Measurements from ENCODE around the gene GNAO1.

GNAO1 gene

DNA sequence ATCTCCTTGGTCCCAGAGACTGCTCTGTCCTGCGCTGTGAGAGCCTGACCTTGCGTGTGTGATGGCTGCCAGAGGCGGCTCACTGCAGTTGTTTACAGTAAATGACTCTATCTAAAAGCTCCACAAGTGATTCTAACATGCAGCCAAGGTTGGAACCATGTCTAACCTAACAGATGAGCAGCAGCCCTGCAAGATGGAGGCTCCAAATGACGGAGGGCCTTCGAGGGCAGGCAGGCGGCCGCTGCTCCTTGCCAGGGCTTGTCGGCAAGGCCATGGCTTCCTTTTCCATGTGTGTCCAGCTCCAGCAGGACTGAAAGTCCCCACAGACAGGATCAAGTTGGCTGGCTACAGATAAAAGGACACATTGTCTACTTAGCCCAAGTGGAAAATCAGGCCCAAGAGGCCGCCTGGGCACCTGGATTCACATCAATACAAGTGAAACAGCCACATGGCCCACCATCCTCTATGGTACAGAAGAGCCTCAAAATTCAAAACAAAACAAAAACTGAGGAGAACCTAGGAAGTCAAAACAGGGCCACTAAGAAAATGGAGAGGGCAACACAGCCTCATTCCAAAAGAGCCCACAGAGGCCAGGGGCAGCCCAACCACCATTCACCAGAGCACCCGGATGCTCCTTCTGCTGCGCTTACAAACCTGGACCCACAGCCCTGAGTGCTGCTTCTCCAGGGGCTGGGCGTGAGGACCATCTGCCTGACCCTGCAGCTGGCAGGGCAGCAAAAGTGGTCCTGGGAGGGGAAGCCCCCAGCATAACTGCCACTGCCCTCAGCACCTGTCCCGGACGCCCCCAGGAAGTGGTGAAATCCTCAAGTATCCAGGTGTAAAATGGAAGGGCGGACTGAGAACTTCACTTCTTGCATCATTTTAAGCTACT is 169.1 kb downstream of the GNAO1 start:
- peaks cover 30% of the 10 kb centered on the region for H3K4me1 Mint-ChIP-seq (ENCODE audit: low read depth)
- H3K27ac Mint-ChIP-seq = peak overlapping the region; percentile 81
- H3K9me3 Mint-ChIP-seq (ENCODE audit: low read depth) = no peaks in the 10 kb centered on the region
- no peak overlapping the region for H3K4me3 Mint-ChIP-seq
- no peaks in the 10 kb centered on the region for H3K27me3 Mint-ChIP-seq
- H3K36me3 Mint-ChIP-seq = peaks cover 3% of the 10 kb centered on the region

GRCh38 chr16:56362057-56362655 is 170.9 kb downstream of the GNAO1 start:
- Mint-ChIP-seq H3K27ac (peak overlapping the region; percentile 70), H3K4me1 (ENCODE audit: low read depth) (peaks cover 15% of the 10 kb centered on the region), H3K9me3 (ENCODE audit: low read depth) (no peaks in the 10 kb centered on the region), H3K4me3 (no peak overlapping the region), H3K36me3 (peaks cover 3% of the 10 kb centered on the region), H3K27me3 (no peaks in the 10 kb centered on the region)

- H3K4me3 Mint-ChIP-seq = no peak overlapping the region
- H3K36me3 Mint-ChIP-seq = peaks cover 5% of the 10 kb centered on the region
- peak overlapping the region; percentile 70 for H3K27ac Mint-ChIP-seq
- H3K9me3 Mint-ChIP-seq (ENCODE audit: low read depth) = no peaks in the 10 kb centered on the region
- H3K4me1 Mint-ChIP-seq (ENCODE audit: low read depth) = peaks cover 10% of the 10 kb centered on the region
- no peaks in the 10 kb centered on the region for H3K27me3 Mint-ChIP-seq
These were observed 171.4 kb downstream of the GNAO1 start for GRCh38 chr16:56362706-56363105.

DNA sequence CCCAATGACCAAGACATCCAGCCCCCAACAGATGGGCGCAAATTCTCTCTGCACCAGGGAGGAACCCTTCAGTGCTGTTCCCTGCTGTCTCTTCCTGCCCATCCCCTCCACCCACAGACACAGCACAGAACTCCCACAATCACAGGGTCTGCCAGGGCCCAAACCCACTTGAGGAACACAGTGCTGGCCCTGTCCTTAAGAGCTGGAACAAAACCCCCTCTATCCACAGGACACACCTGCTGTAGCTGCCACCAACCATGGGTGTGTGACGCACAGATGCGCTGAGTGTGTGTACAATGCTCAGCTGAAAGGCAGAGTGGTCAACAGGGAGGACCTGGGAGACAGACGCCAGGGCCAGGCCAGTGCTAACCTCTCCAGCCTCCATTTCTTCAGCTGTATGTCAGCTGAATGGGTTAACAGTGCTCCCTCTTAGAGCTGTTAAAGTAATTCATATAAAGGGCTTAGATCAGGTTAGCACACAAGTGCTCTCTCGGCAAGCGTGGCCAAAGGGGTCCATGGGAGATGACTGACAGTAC is 172.0 kb downstream of the GNAO1 start:
- H3K4me3 Mint-ChIP-seq = no peak overlapping the region
- no peak overlapping the region for H3K27ac Mint-ChIP-seq
- H3K27me3 Mint-ChIP-seq = no peaks in the 10 kb centered on the region
- H3K36me3 Mint-ChIP-seq = peaks cover 5% of the 10 kb centered on the region
- no peaks in the 10 kb centered on the region for H3K9me3 Mint-ChIP-seq (ENCODE audit: low read depth)
- peaks cover 10% of the 10 kb centered on the region for H3K4me1 Mint-ChIP-seq (ENCODE audit: low read depth)

DNA sequence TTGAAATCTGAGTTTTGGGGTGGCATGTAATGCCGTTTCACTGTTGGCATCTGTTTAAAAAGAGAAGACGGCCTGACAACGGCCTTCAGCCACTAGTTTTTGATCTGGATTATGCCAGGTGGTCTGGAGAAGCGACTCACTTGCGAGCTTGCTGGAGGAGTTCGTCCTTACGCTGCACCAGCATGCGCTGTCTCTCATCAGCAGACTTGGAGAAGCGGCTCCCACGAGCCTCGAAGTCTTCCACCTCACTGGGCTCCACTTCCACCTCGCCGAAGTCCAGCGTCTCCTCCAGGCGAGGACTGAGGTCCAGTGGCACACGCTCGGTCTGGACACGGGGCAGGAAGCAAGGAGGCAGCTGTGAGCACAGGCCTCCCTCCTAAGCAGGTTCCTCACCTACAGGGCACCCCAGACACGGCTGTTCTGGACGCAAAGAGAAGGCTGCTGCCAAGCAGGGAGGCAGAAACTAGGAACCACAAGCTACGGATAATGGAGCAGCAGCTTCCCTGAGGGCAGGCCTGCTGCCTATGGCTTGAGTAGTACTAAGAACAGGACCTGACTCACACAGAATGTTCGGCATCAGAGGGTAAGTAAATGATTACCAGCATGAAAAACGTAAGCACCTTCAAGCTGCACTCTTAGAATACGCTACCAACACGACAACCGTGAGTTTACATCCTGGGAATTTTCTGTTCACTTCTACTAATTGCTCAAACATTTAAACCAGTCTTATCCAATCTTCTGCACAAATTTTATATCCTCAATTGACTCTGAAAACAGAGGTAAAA is 172.7 kb downstream of the GNAO1 start:
- Mint-ChIP-seq H3K4me3 (no peak overlapping the region), H3K4me1 (ENCODE audit: low read depth) (peaks cover 8% of the 10 kb centered on the region), H3K27ac (no peak overlapping the region), H3K9me3 (ENCODE audit: low read depth) (no peaks in the 10 kb centered on the region), H3K27me3 (no peaks in the 10 kb centered on the region), H3K36me3 (peaks cover 5% of the 10 kb centered on the region)

- Mint-ChIP-seq H3K4me3 (no peak overlapping the region), H3K27ac (no peak overlapping the region), H3K27me3 (no peaks in the 10 kb centered on the region), H3K9me3 (ENCODE audit: low read depth) (no peaks in the 10 kb centered on the region), H3K36me3 (peaks cover 5% of the 10 kb centered on the region), H3K4me1 (ENCODE audit: low read depth) (peaks cover 2% of the 10 kb centered on the region)
These were observed 173.6 kb downstream of the GNAO1 start for GRCh38 chr16:56364865-56365264.

DNA sequence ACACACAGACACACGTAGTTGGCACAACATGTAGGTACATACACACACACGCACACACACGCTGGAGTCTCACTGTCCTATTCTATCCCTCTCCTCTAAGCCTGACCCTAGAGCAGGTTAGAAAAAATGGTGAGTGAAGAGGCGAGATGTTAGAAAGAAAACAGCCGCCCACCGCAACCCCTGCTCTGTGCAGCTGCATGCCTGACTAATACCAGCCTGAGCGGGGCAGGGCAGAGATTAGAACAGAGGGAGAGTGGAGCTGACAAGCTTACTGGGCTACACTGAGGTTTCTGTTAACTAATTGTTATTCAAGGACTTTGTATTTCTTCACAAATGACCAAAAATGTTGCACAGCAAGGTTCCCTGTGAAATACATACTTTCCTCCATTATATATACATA is 174.3 kb downstream of the GNAO1 start:
- Mint-ChIP-seq H3K4me1 (ENCODE audit: low read depth) (no peaks in the 10 kb centered on the region), H3K27ac (no peak overlapping the region), H3K9me3 (ENCODE audit: low read depth) (no peaks in the 10 kb centered on the region), H3K4me3 (no peak overlapping the region), H3K27me3 (no peaks in the 10 kb centered on the region), H3K36me3 (peaks cover 5% of the 10 kb centered on the region)

GRCh38 chr16:56366945-56367344 is 175.7 kb downstream of the GNAO1 start:
- H3K4me1 Mint-ChIP-seq (ENCODE audit: low read depth) = peaks cover 7% of the 10 kb centered on the region
- H3K9me3 Mint-ChIP-seq (ENCODE audit: low read depth) = no peaks in the 10 kb centered on the region
- no peaks in the 10 kb centered on the region for H3K27me3 Mint-ChIP-seq
- H3K27ac Mint-ChIP-seq = no peak overlapping the region
- H3K36me3 Mint-ChIP-seq = peaks cover 5% of the 10 kb centered on the region
- H3K4me3 Mint-ChIP-seq = no peak overlapping the region

- Mint-ChIP-seq H3K36me3 (peaks cover 2% of the 10 kb centered on the region), H3K27ac (no peak overlapping the region), H3K4me3 (no peak overlapping the region), H3K9me3 (ENCODE audit: low read depth) (no peaks in the 10 kb centered on the region), H3K27me3 (no peaks in the 10 kb centered on the region), H3K4me1 (ENCODE audit: low read depth) (peaks cover 15% of the 10 kb centered on the region)
These were observed 176.5 kb downstream of the GNAO1 start for GRCh38 chr16:56367764-56368163.

GRCh38 chr16:56368545-56368944 is 177.3 kb downstream of the GNAO1 start:
- no peaks in the 10 kb centered on the region for H3K9me3 Mint-ChIP-seq (ENCODE audit: low read depth)
- H3K4me3 Mint-ChIP-seq = no peak overlapping the region
- peaks cover 20% of the 10 kb centered on the region for H3K4me1 Mint-ChIP-seq (ENCODE audit: low read depth)
- no peak overlapping the region for H3K27ac Mint-ChIP-seq
- peaks cover 2% of the 10 kb centered on the region for H3K36me3 Mint-ChIP-seq
- no peaks in the 10 kb centered on the region for H3K27me3 Mint-ChIP-seq

DNA sequence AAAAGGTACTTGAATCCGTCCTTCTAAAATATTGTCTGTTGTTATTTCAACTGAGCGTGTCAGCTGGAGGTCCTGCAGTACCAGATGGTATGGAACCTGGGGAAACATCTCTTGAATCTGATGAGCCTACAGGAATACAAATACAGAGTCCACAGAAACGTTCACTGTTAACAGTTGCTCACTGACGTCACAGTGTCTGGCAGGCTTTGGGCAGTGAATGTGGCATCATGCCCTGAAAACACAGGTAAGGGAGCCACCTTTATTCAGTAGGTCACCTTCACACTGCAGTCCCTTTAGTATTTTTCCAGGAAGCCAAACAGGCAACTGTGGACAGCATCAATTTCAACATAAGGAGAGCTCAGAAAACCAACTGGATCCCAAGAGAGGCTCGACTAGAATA is 177.9 kb downstream of the GNAO1 start:
- Mint-ChIP-seq H3K9me3 (ENCODE audit: low read depth) (no peaks in the 10 kb centered on the region), H3K36me3 (peaks cover 2% of the 10 kb centered on the region), H3K27ac (peak overlapping the region; percentile 22), H3K4me3 (no peak overlapping the region), H3K27me3 (no peaks in the 10 kb centered on the region), H3K4me1 (ENCODE audit: low read depth) (peaks cover 20% of the 10 kb centered on the region)

GRCh38 chr16:56370185-56370874 is 179.0 kb downstream of the GNAO1 start:
- H3K9me3 Mint-ChIP-seq (ENCODE audit: low read depth) = no peaks in the 10 kb centered on the region
- no peak overlapping the region for H3K27ac Mint-ChIP-seq

GRCh38 chr16:56370875-56371659 is 179.8 kb downstream of the GNAO1 start:
- peaks cover 23% of the 10 kb centered on the region for H3K4me1 Mint-ChIP-seq (ENCODE audit: low read depth)
- H3K27ac Mint-ChIP-seq = peak overlapping the region; percentile 16
- peaks cover 5% of the 10 kb centered on the region for H3K36me3 Mint-ChIP-seq
- H3K9me3 Mint-ChIP-seq (ENCODE audit: low read depth) = no peaks in the 10 kb centered on the region
- no peak overlapping the region for H3K4me3 Mint-ChIP-seq
- H3K27me3 Mint-ChIP-seq = no peaks in the 10 kb centered on the region

More at GRCh38 chr16:56370185-56370874, 179.0 kb downstream of the GNAO1 start:
- H3K27me3 Mint-ChIP-seq = no peaks in the 10 kb centered on the region
- no peak overlapping the region for H3K4me3 Mint-ChIP-seq
- peaks cover 2% of the 10 kb centered on the region for H3K36me3 Mint-ChIP-seq
- H3K4me1 Mint-ChIP-seq (ENCODE audit: low read depth) = peaks cover 21% of the 10 kb centered on the region

DNA sequence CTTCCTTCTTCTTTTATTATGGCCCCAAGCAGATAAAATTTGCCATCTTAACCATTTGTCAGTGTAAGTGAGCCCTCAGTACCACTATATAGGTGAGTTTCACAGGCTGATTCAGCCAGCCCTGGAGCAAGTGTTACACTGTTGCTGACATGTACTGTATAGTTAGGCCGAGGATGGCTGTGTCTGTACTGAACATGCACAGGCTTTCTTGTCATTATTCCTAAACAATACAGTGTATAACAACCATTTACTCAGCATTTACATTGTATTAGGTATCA is 180.3 kb downstream of the GNAO1 start:
- H3K9me3 Mint-ChIP-seq (ENCODE audit: low read depth) = no peaks in the 10 kb centered on the region
- H3K36me3 Mint-ChIP-seq = peaks cover 5% of the 10 kb centered on the region
- H3K4me3 Mint-ChIP-seq = no peak overlapping the region
- H3K27ac Mint-ChIP-seq = peak overlapping the region; percentile 16
- peaks cover 25% of the 10 kb centered on the region for H3K4me1 Mint-ChIP-seq (ENCODE audit: low read depth)
- no peaks in the 10 kb centered on the region for H3K27me3 Mint-ChIP-seq
